ENCODE data around the gene PAX3. TPM values are rescaled to one million over a fixed set of nuclear protein-coding genes. Genes with fewer than 3 reads are reported as not detected.

The PAX3 gene
- total RNA-seq, result 0.52 TPM

- Histone ChIP-seq H3K9me3 (ENCODE audit: control insufficient read depth in 3 of 3, low read length in 3 of 3) (no peaks in the 10 kb centered on the region), H3K4me1 (ENCODE audit: control insufficient read depth in 3 of 3, insufficient read depth in 3 of 3, low read length in 3 of 3) (peaks cover 11 to 18% (median 15%) of the 10 kb centered on the region in 3 donors), H3K36me3 (ENCODE audit: control insufficient read depth in 3 of 3, insufficient read depth in 3 of 3, low read length in 3 of 3) (peaks cover 0 to 5% (median 0%) of the 10 kb centered on the region in 3 donors), H3K27me3 (ENCODE audit: control insufficient read depth in 3 of 3, insufficient read depth in 3 of 3, low read length in 3 of 3) (peaks cover 88 to 95% (median 92%) of the 10 kb centered on the region in 3 donors), H3K4me3 (ENCODE audit: low read length in 3 of 3) (peak within 1 kb of the TSS; percentile 62 to 77 (median 69)), H3K27ac (ENCODE audit: low read depth, low read length) (no peak within 1 kb of the TSS), H3K9ac (ENCODE audit: low read depth in 1 of 3, low read length in 3 of 3) (peak within 1 kb of the TSS; percentile 62 to 87 (median 76))
Measured at GRCh38 chr2:222298311-222299150, at the start of gene PAX3. Gene PAX3, minus strand, starts transcription at chr2:222298998. Its CDS starts 383 bp downstream, at chr2:222298615.

- Histone ChIP-seq H3K27me3 (ENCODE audit: control insufficient read depth in 3 of 3, insufficient read depth in 3 of 3, low read length in 3 of 3) (no peaks in the 10 kb centered on the region), H3K4me1 (ENCODE audit: control insufficient read depth in 3 of 3, insufficient read depth in 3 of 3, low read length in 3 of 3) (no peaks in the 10 kb centered on the region), H3K36me3 (ENCODE audit: control insufficient read depth in 3 of 3, insufficient read depth in 3 of 3, low read length in 3 of 3) (no peaks in the 10 kb centered on the region), H3K9ac (ENCODE audit: low read depth in 1 of 3, low read length in 3 of 3) (no peak overlapping the region), H3K27ac (ENCODE audit: low read depth, low read length) (no peak overlapping the region), H3K4me3 (ENCODE audit: low read length in 3 of 3) (no peak overlapping the region), H3K9me3 (ENCODE audit: control insufficient read depth in 3 of 3, low read length in 3 of 3) (no peaks in the 10 kb centered on the region)
Measured at GRCh38 chr2:222341331-222341730, 42.5 kb upstream of the PAX3 start.

- H3K27ac ChIP-seq (ENCODE audit: low read depth, low read length), result no peak overlapping the region
- no peak overlapping the region for H3K9ac ChIP-seq (ENCODE audit: low read depth in 1 of 3, low read length in 3 of 3)
- H3K4me3 ChIP-seq (ENCODE audit: low read length in 3 of 3), result no peak overlapping the region
- no peaks in the 10 kb centered on the region for H3K4me1 ChIP-seq (ENCODE audit: control insufficient read depth in 3 of 3, insufficient read depth in 3 of 3, low read length in 3 of 3)
- H3K36me3 ChIP-seq (ENCODE audit: control insufficient read depth in 3 of 3, insufficient read depth in 3 of 3, low read length in 3 of 3), result no peaks in the 10 kb centered on the region
- peaks cover 0 to 4% (median 3%) of the 10 kb centered on the region in 3 donors for H3K9me3 ChIP-seq (ENCODE audit: control insufficient read depth in 3 of 3, low read length in 3 of 3)
- no peaks in the 10 kb centered on the region for H3K27me3 ChIP-seq (ENCODE audit: control insufficient read depth in 3 of 3, insufficient read depth in 3 of 3, low read length in 3 of 3)
Measured at GRCh38 chr2:222338374-222338773, 39.6 kb upstream of the PAX3 start.

GRCh38 chr2:222336931-222337330, 38.1 kb upstream of the PAX3 start:
- H3K27ac ChIP-seq (ENCODE audit: low read depth, low read length), result no peak overlapping the region
- no peaks in the 10 kb centered on the region for H3K36me3 ChIP-seq (ENCODE audit: control insufficient read depth in 3 of 3, insufficient read depth in 3 of 3, low read length in 3 of 3)
- no peaks in the 10 kb centered on the region for H3K4me1 ChIP-seq (ENCODE audit: control insufficient read depth in 3 of 3, insufficient read depth in 3 of 3, low read length in 3 of 3)
- H3K9ac ChIP-seq (ENCODE audit: low read depth in 1 of 3, low read length in 3 of 3), result no peak overlapping the region
- no peak overlapping the region for H3K4me3 ChIP-seq (ENCODE audit: low read length in 3 of 3)
- H3K9me3 ChIP-seq (ENCODE audit: control insufficient read depth in 3 of 3, low read length in 3 of 3), result peaks cover 0 to 4% (median 3%) of the 10 kb centered on the region in 3 donors
- H3K27me3 ChIP-seq (ENCODE audit: control insufficient read depth in 3 of 3, insufficient read depth in 3 of 3, low read length in 3 of 3), result no peaks in the 10 kb centered on the region

- Histone ChIP-seq H3K36me3 (ENCODE audit: control insufficient read depth in 3 of 3, insufficient read depth in 3 of 3, low read length in 3 of 3) (no peaks in the 10 kb centered on the region), H3K27ac (ENCODE audit: low read depth, low read length) (no peak overlapping the region), H3K27me3 (ENCODE audit: control insufficient read depth in 3 of 3, insufficient read depth in 3 of 3, low read length in 3 of 3) (no peaks in the 10 kb centered on the region), H3K9me3 (ENCODE audit: control insufficient read depth in 3 of 3, low read length in 3 of 3) (peaks cover 0 to 4% (median 3%) of the 10 kb centered on the region in 3 donors), H3K4me1 (ENCODE audit: control insufficient read depth in 3 of 3, insufficient read depth in 3 of 3, low read length in 3 of 3) (no peaks in the 10 kb centered on the region), H3K4me3 (ENCODE audit: low read length in 3 of 3) (no peak overlapping the region), H3K9ac (ENCODE audit: low read depth in 1 of 3, low read length in 3 of 3) (no peak overlapping the region)
Measured at GRCh38 chr2:222336442-222336841, 37.6 kb upstream of the PAX3 start.

GRCh38 chr2:222334914-222335313, 36.1 kb upstream of the PAX3 start:
- H3K9me3 ChIP-seq (ENCODE audit: control insufficient read depth in 3 of 3, low read length in 3 of 3), result peaks cover 0 to 4% (median 3%) of the 10 kb centered on the region in 3 donors
- H3K36me3 ChIP-seq (ENCODE audit: control insufficient read depth in 3 of 3, insufficient read depth in 3 of 3, low read length in 3 of 3), result no peaks in the 10 kb centered on the region
- no peak overlapping the region for H3K27ac ChIP-seq (ENCODE audit: low read depth, low read length)
- H3K4me3 ChIP-seq (ENCODE audit: low read length in 3 of 3), result no peak overlapping the region
- no peaks in the 10 kb centered on the region for H3K4me1 ChIP-seq (ENCODE audit: control insufficient read depth in 3 of 3, insufficient read depth in 3 of 3, low read length in 3 of 3)
- no peaks in the 10 kb centered on the region for H3K27me3 ChIP-seq (ENCODE audit: control insufficient read depth in 3 of 3, insufficient read depth in 3 of 3, low read length in 3 of 3)
- H3K9ac ChIP-seq (ENCODE audit: low read depth in 1 of 3, low read length in 3 of 3), result no peak overlapping the region

- Histone ChIP-seq H3K27ac (ENCODE audit: low read depth, low read length) (no peak overlapping the region), H3K27me3 (ENCODE audit: control insufficient read depth in 3 of 3, insufficient read depth in 3 of 3, low read length in 3 of 3) (no peaks in the 10 kb centered on the region), H3K4me3 (ENCODE audit: low read length in 3 of 3) (no peak overlapping the region), H3K9ac (ENCODE audit: low read depth in 1 of 3, low read length in 3 of 3) (no peak overlapping the region), H3K9me3 (ENCODE audit: control insufficient read depth in 3 of 3, low read length in 3 of 3) (peaks cover 0 to 4% (median 3%) of the 10 kb centered on the region in 3 donors), H3K4me1 (ENCODE audit: control insufficient read depth in 3 of 3, insufficient read depth in 3 of 3, low read length in 3 of 3) (no peaks in the 10 kb centered on the region), H3K36me3 (ENCODE audit: control insufficient read depth in 3 of 3, insufficient read depth in 3 of 3, low read length in 3 of 3) (no peaks in the 10 kb centered on the region)
Measured at GRCh38 chr2:222333397-222333796, 34.6 kb upstream of the PAX3 start.

GRCh38 chr2:222332116-222332515, 33.3 kb upstream of the PAX3 start:
- H3K36me3 ChIP-seq (ENCODE audit: control insufficient read depth in 3 of 3, insufficient read depth in 3 of 3, low read length in 3 of 3), result no peaks in the 10 kb centered on the region

GRCh38 chr2:222330910-222331309, 32.1 kb upstream of the PAX3 start:
- Histone ChIP-seq H3K9me3 (ENCODE audit: control insufficient read depth in 3 of 3, low read length in 3 of 3) (peaks cover 0 to 4% (median 3%) of the 10 kb centered on the region in 3 donors), H3K27ac (ENCODE audit: low read depth, low read length) (no peak overlapping the region), H3K4me3 (ENCODE audit: low read length in 3 of 3) (no peak overlapping the region), H3K9ac (ENCODE audit: low read depth in 1 of 3, low read length in 3 of 3) (no peak overlapping the region), H3K36me3 (ENCODE audit: control insufficient read depth in 3 of 3, insufficient read depth in 3 of 3, low read length in 3 of 3) (no peaks in the 10 kb centered on the region), H3K27me3 (ENCODE audit: control insufficient read depth in 3 of 3, insufficient read depth in 3 of 3, low read length in 3 of 3) (no peaks in the 10 kb centered on the region), H3K4me1 (ENCODE audit: control insufficient read depth in 3 of 3, insufficient read depth in 3 of 3, low read length in 3 of 3) (no peaks in the 10 kb centered on the region)

More at GRCh38 chr2:222332116-222332515, 33.3 kb upstream of the PAX3 start:
- Histone ChIP-seq H3K4me3 (ENCODE audit: low read length in 3 of 3) (no peak overlapping the region), H3K4me1 (ENCODE audit: control insufficient read depth in 3 of 3, insufficient read depth in 3 of 3, low read length in 3 of 3) (no peaks in the 10 kb centered on the region), H3K9me3 (ENCODE audit: control insufficient read depth in 3 of 3, low read length in 3 of 3) (peaks cover 0 to 4% (median 3%) of the 10 kb centered on the region in 3 donors), H3K27ac (ENCODE audit: low read depth, low read length) (no peak overlapping the region), H3K9ac (ENCODE audit: low read depth in 1 of 3, low read length in 3 of 3) (no peak overlapping the region), H3K27me3 (ENCODE audit: control insufficient read depth in 3 of 3, insufficient read depth in 3 of 3, low read length in 3 of 3) (no peaks in the 10 kb centered on the region)

- H3K36me3 ChIP-seq (ENCODE audit: control insufficient read depth in 3 of 3, insufficient read depth in 3 of 3, low read length in 3 of 3), result no peaks in the 10 kb centered on the region
Measured at GRCh38 chr2:222322236-222322635, 23.4 kb upstream of the PAX3 start.

More at GRCh38 chr2:222322236-222322635, 23.4 kb upstream of the PAX3 start:
- H3K9ac ChIP-seq (ENCODE audit: low read depth in 1 of 3, low read length in 3 of 3), result no peak overlapping the region
- H3K27ac ChIP-seq (ENCODE audit: low read depth, low read length), result no peak overlapping the region
- H3K4me1 ChIP-seq (ENCODE audit: control insufficient read depth in 3 of 3, insufficient read depth in 3 of 3, low read length in 3 of 3), result peaks cover 9 to 17% (median 11%) of the 10 kb centered on the region in 3 donors
- H3K4me3 ChIP-seq (ENCODE audit: low read length in 3 of 3), result no peak overlapping the region
- H3K27me3 ChIP-seq (ENCODE audit: control insufficient read depth in 3 of 3, insufficient read depth in 3 of 3, low read length in 3 of 3), result peaks cover 5 to 10% (median 6%) of the 10 kb centered on the region in 3 donors
- no peaks in the 10 kb centered on the region for H3K9me3 ChIP-seq (ENCODE audit: control insufficient read depth in 3 of 3, low read length in 3 of 3)

Measured in skeletal muscle tissue (tissue), 4 donors.